ENCODE data around the gene CD5L. TPM values are rescaled to one million over a fixed set of nuclear protein-coding genes. Genes with fewer than 3 reads are reported as not detected.

CD5L gene
- total RNA-seq, 2 experiments from 2014 or later, result not detected

- CTCF ChIA-PET, result no interaction called here
- Mint-ChIP-seq H3K4me1 (ENCODE audit: low read depth) (no peaks in the 10 kb centered on the region), H3K4me3 (no peak overlapping the region), H3K27ac (no peak overlapping the region), H3K9me3 (no peaks in the 10 kb centered on the region), H3K27me3 (peaks cover 4% of the 10 kb centered on the region), H3K36me3 (ENCODE audit: low read depth) (no peaks in the 10 kb centered on the region)
- POLR2A ChIA-PET, result no interaction called here
- Histone ChIP-seq H3K36me3 (ENCODE audit: insufficient read depth, low read length) (no peaks in the 10 kb centered on the region), H3K27me3 (ENCODE audit: control insufficient read depth in 1 of 2, insufficient read depth in 2 of 2, low read length in 2 of 2) (peaks cover 0 to 7% of the 10 kb centered on the region in 2 experiments), H3K4me1 (ENCODE audit: insufficient read depth, low read length) (no peaks in the 10 kb centered on the region), H3K27ac (ENCODE audit: low read depth in 1 of 2, low read length in 2 of 2) (no peak overlapping the region), H3K9me3 (ENCODE audit: control insufficient read depth in 1 of 2, insufficient read depth in 1 of 2, low read length in 2 of 2) (peaks cover 0 to 9% of the 10 kb centered on the region in 2 experiments), H3K4me3 (ENCODE audit: low read length) (no peak overlapping the region)
- intact Hi-C loops (cut with DNase I, micrococcal nuclease), result no loop called here
- DNase-seq (no peak), ATAC-seq (ENCODE audit: poor library complexity) (no peak)
- no peak for TF ChIP-seq CTCF (IDR thresholded peaks at IDR 0.05)
Measured at GRCh38 chr1:157838966-157839365, 2.6 kb downstream of the CD5L start.

GRCh38 chr1:157834430-157834829, 7.2 kb downstream of the CD5L start:
- ChIA-PET CTCF (no interaction called here), POLR2A (no interaction called here)
- peaks cover 0 to 12% of the 10 kb centered on the region in 2 experiments for H3K27me3 ChIP-seq (ENCODE audit: control insufficient read depth in 1 of 2, insufficient read depth in 2 of 2, low read length in 2 of 2)
- H3K4me3 ChIP-seq (ENCODE audit: low read length), result no peak overlapping the region
- H3K36me3 ChIP-seq (ENCODE audit: insufficient read depth, low read length), result no peaks in the 10 kb centered on the region
- H3K27ac Mint-ChIP-seq, result no peak overlapping the region
- ATAC-seq (ENCODE audit: poor library complexity) (no peak), DNase-seq (no peak)
- H3K36me3 Mint-ChIP-seq (ENCODE audit: low read depth), result no peaks in the 10 kb centered on the region
- no peaks in the 10 kb centered on the region for H3K4me1 Mint-ChIP-seq (ENCODE audit: low read depth)
- intact Hi-C loops (cut with DNase I, micrococcal nuclease), result no loop called here
- H3K4me3 Mint-ChIP-seq, result no peak overlapping the region
- no peak overlapping the region for H3K27ac ChIP-seq (ENCODE audit: low read depth in 1 of 2, low read length in 2 of 2)
- H3K4me1 ChIP-seq (ENCODE audit: insufficient read depth, low read length), result no peaks in the 10 kb centered on the region
- H3K27me3 Mint-ChIP-seq, result peaks cover 4% of the 10 kb centered on the region
- no peak for TF ChIP-seq CTCF (IDR thresholded peaks at IDR 0.05)
- H3K9me3 ChIP-seq (ENCODE audit: control insufficient read depth in 1 of 2, insufficient read depth in 1 of 2, low read length in 2 of 2), result peaks cover 0 to 9% of the 10 kb centered on the region in 2 experiments
- H3K9me3 Mint-ChIP-seq, result no peaks in the 10 kb centered on the region

DNA sequence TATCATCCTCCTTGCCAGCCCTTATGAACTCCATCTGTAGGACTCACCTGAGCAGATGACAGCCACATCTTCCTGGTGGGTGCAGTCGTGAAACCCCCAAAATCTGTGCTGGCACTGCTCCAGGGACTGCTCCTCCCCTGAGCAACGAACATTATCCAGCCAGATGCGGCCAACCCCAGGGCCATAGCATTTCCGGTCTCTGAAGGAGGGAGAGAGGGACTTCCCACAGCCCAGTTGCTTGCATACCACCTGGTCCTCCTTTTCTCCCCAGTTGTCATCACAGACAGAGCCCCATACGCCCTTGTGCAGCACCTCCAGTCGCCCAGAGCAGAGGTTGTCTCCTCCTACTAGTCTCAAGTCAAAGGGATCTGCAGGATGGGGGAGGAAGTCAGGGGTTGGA, 8.5 kb downstream of the CD5L start:
- CTCF ChIA-PET, result no interaction called here
- peaks cover 8% of the 10 kb centered on the region for H3K27me3 Mint-ChIP-seq
- POLR2A ChIA-PET, result no interaction called here

More for the DNA sequence above, 8.5 kb downstream of the CD5L start:
- H3K36me3 ChIP-seq (ENCODE audit: insufficient read depth, low read length), result no peaks in the 10 kb centered on the region
- Mint-ChIP-seq H3K4me1 (ENCODE audit: low read depth) (no peaks in the 10 kb centered on the region), H3K4me3 (no peak overlapping the region), H3K27ac (no peak overlapping the region), H3K36me3 (ENCODE audit: low read depth) (no peaks in the 10 kb centered on the region), H3K9me3 (no peaks in the 10 kb centered on the region)
- no peak for TF ChIP-seq CTCF (IDR thresholded peaks at IDR 0.05)
- intact Hi-C loops (cut with DNase I, micrococcal nuclease), result no loop called here
- H3K9me3 ChIP-seq (ENCODE audit: control insufficient read depth in 1 of 2, insufficient read depth in 1 of 2, low read length in 2 of 2), result peaks cover 0 to 9% of the 10 kb centered on the region in 2 experiments
- H3K27ac ChIP-seq (ENCODE audit: low read depth in 1 of 2, low read length in 2 of 2), result no peak overlapping the region
- ATAC-seq (ENCODE audit: poor library complexity) (no peak), DNase-seq (no peak)
- H3K4me3 ChIP-seq (ENCODE audit: low read length), result no peak overlapping the region
- H3K4me1 ChIP-seq (ENCODE audit: insufficient read depth, low read length), result no peaks in the 10 kb centered on the region
- peaks cover 0 to 12% of the 10 kb centered on the region in 2 experiments for H3K27me3 ChIP-seq (ENCODE audit: control insufficient read depth in 1 of 2, insufficient read depth in 2 of 2, low read length in 2 of 2)

Data from CD4-positive, alpha-beta T cell (primary cell).